Mucosa of descending colon (tissue), 3 donors: Measurements from ENCODE around the gene BICRAL. TPM values are rescaled to one million over a fixed set of nuclear protein-coding genes. Genes with fewer than 3 reads are reported as not detected.

Source experiments
- ATAC-seq: fragments of 200-7000 bp; cut with Tn5 transposase; one replicate; pipeline ENCODE4 v1.9.1; 2020; ENCODE audit warnings: mild to moderate bottlenecking, moderate library complexity
- DNase-seq, 3 donors: peaks; one replicate each; pipeline ENCODE4 v3.0.0-alpha.2; 2020
- H3K36me3 ChIP-seq: fragments of 200-600 bp; one replicate; pipeline ENCODE4 v1.8.0; 2021; ENCODE audit warnings: low read depth, mild to moderate bottlenecking
- H3K4me1 ChIP-seq: fragments of 200-600 bp; one replicate; pipeline ENCODE4 v1.8.0; 2021; ENCODE audit warnings: low read depth, mild to moderate bottlenecking
- H3K4me3 ChIP-seq: fragments of 200-600 bp; one replicate; pipeline ENCODE4 v1.8.0; 2021; ENCODE audit warnings: mild to moderate bottlenecking
- H3K9me3 ChIP-seq: fragments of 200-600 bp; one replicate; pipeline ENCODE4 v1.8.0; 2021; ENCODE audit warnings: mild to moderate bottlenecking
- CTCF ChIP-seq: fragments of 200-600 bp; IDR thresholded peaks from one replicate; pipeline ENCODE4 v1.8.0; 2022; ENCODE audit warnings: antibody characterized with exemption, mild to moderate bottlenecking
- intact Hi-C, 2 donors: fragments of 100-400 bp; cut with DNase I in 1 of 2; cut with micrococcal nuclease in 1 of 2; formaldehyde crosslinking; loops; one replicate each; pipeline versions ENCODE4 v1.11.0 to v1.11.1; 2022; cut with DNase I, micrococcal nuclease
- total RNA-seq, 3 donors: library from RNA; stranded (reverse); fragmentation: NEBNext Ultra II Directional in 2 of 3; extraction: Animal tissue kit (Norgen Biotek cat#: 25700) in 2 of 3; gene quantifications; one replicate each; pipeline versions ENCODE4 v1.2.1 to v1.2.4, GENCODE V29; 2021 to 2023
- donor health status: DM: no; HTN: no; CAD: no; lungs with moderate emphysema.
- donor health status: DM: no; HTN: no; CAD: no.
- donor health status: DM: no; HTN: yes; CAD: no.

The BICRAL gene
- total RNA-seq, 3 donors from 2014 or later, result 18.3 to 26.2 (median 23.4) TPM

- no peaks in the 10 kb centered on the region for H3K36me3 ChIP-seq
- intact Hi-C loops, result no loop called here
- no peak for ATAC-seq
Measured at GRCh38 chr6:42841844-42842584, 60.2 kb downstream of the BICRAL start.

GRCh38 chr6:42845327-42845694 is 63.5 kb downstream of the BICRAL start:
- ATAC-seq (peak; percentile 99), DNase-seq (peak in 2 of 3 donors; percentile 65 to 68)
- Histone ChIP-seq H3K4me3 (no peak overlapping the region), H3K4me1 (peaks cover 6% of the 10 kb centered on the region), H3K9me3 (no peaks in the 10 kb centered on the region), H3K36me3 (no peaks in the 10 kb centered on the region)
- intact Hi-C loops, result no loop called here
- TF ChIP-seq CTCF, result no peak

More at GRCh38 chr6:42841844-42842584, 60.2 kb downstream of the BICRAL start:
- Histone ChIP-seq H3K9me3 (no peaks in the 10 kb centered on the region), H3K4me3 (no peak overlapping the region), H3K4me1 (peaks cover 6% of the 10 kb centered on the region)
- no peak for TF ChIP-seq CTCF
- DNase-seq, result no peak

- intact Hi-C loops, result no loop called here
- peak in 1 of 3 donors; percentile 9 for DNase-seq
- TF ChIP-seq CTCF, result no peak
Measured at GRCh38 chr6:42846505-42846904, 64.7 kb downstream of the BICRAL start.

GRCh38 chr6:42848700-42849099 is 66.8 kb downstream of the BICRAL start:
- intact Hi-C loops, result no loop called here

More at GRCh38 chr6:42846505-42846904, 64.7 kb downstream of the BICRAL start:
- Histone ChIP-seq H3K9me3 (no peaks in the 10 kb centered on the region), H3K36me3 (no peaks in the 10 kb centered on the region), H3K4me3 (no peak overlapping the region), H3K4me1 (peaks cover 6% of the 10 kb centered on the region)
- no peak for ATAC-seq

GRCh38 chr6:42851599-42851998 is 69.7 kb downstream of the BICRAL start:
- Histone ChIP-seq H3K4me1 (peaks cover under 1% of the 10 kb centered on the region), H3K4me3 (no peak overlapping the region), H3K9me3 (no peaks in the 10 kb centered on the region), H3K36me3 (peaks cover 4% of the 10 kb centered on the region)
- no peak for TF ChIP-seq CTCF
- intact Hi-C loops, result no loop called here
- ATAC-seq, result no peak
- no peak for DNase-seq

More at GRCh38 chr6:42848700-42849099, 66.8 kb downstream of the BICRAL start:
- Histone ChIP-seq H3K9me3 (no peaks in the 10 kb centered on the region), H3K4me3 (no peak overlapping the region), H3K36me3 (peaks cover 1% of the 10 kb centered on the region), H3K4me1 (peaks cover 6% of the 10 kb centered on the region)
- ATAC-seq, result no peak
- no peak for DNase-seq
- no peak for TF ChIP-seq CTCF
